SK-N-SH treated with all-trans-retinoic acid at 6 μM for 48 hours (cell line): ENCODE results near the gene TGFB2.

Experiments used
- ATAC-seq: fragments of 200-7000 bp; cut with Tn5 transposase; 3 replicates; pipeline ENCODE4 v1.9.1; 2020; ENCODE audit warnings: mild to moderate bottlenecking, moderate library complexity
- ARNTL ChIP-seq: fragments of 450-650 bp; formaldehyde crosslinking; IDR thresholded peaks from 2 replicates; pipeline ENCODE4 v1.5.0; 2020; ENCODE audit warnings: low read depth, mild to moderate bottlenecking, moderate library complexity, borderline replicate concordance
- BACH2 ChIP-seq: fragments of 250-450 bp; sonication (Bioruptor Pico); IDR thresholded peaks from 2 replicates; pipeline ENCODE4 v1.9.0; 2021; ENCODE audit warnings: mild to moderate bottlenecking, borderline replicate concordance
- CSDC2 ChIP-seq: fragments of 250-450 bp; sonication (Bioruptor Pico); IDR thresholded peaks from 2 replicates; pipeline ENCODE4 v1.5.0; 2020; ENCODE audit warnings: mild to moderate bottlenecking, moderate library complexity
- ESRRG ChIP-seq: fragments of 250-450 bp; sonication (Bioruptor Pico); IDR thresholded peaks from 2 replicates; pipeline ENCODE4 v1.6.1; 2021; ENCODE audit warnings: mild to moderate bottlenecking
- GLIS3 ChIP-seq: fragments of 250-450 bp; sonication (Bioruptor Pico); IDR thresholded peaks from 2 replicates; pipeline ENCODE4 v1.5.0; 2020; ENCODE audit warnings: mild to moderate bottlenecking, moderate library complexity
- ISL1 ChIP-seq: fragments of 250-450 bp; sonication (Bioruptor Pico); IDR thresholded peaks from 2 replicates; pipeline ENCODE4 v2.1.2; 2022; ENCODE audit warnings: mild to moderate bottlenecking, moderate library complexity
- OSR1 ChIP-seq: fragments of 250-450 bp; sonication (Bioruptor Pico); IDR thresholded peaks from 2 replicates; pipeline ENCODE4 v1.8.0; 2022; ENCODE audit warnings: moderate library complexity, mild to moderate bottlenecking, inconsistent platforms
- PATZ1 ChIP-seq: fragments of 250-450 bp; sonication (Bioruptor Pico); IDR thresholded peaks from 2 replicates; pipeline ENCODE4 v1.8.0; 2020; ENCODE audit warnings: mild to moderate bottlenecking, moderate library complexity, borderline replicate concordance
- PPARA ChIP-seq: fragments of 250-450 bp; sonication (Bioruptor Pico); IDR thresholded peaks from 2 replicates; pipeline ENCODE4 v1.5.0; 2020; ENCODE audit warnings: mild to moderate bottlenecking, borderline replicate concordance
- RARB ChIP-seq: fragments of 250-450 bp; sonication (Bioruptor Pico); IDR thresholded peaks from 2 replicates; pipeline ENCODE4 v1.8.0; 2021; ENCODE audit warnings: mild to moderate bottlenecking, moderate library complexity
- SNAI2 ChIP-seq: fragments of 250-450 bp; sonication (Bioruptor Pico); IDR thresholded peaks from 2 replicates; pipeline ENCODE4 v1.5.0; 2020; ENCODE audit warnings: mild to moderate bottlenecking, moderate library complexity
- TOX ChIP-seq: fragments of 250-450 bp; sonication (Bioruptor Pico); IDR thresholded peaks from 2 replicates; pipeline ENCODE4 v1.8.0; 2021; ENCODE audit warnings: mild to moderate bottlenecking, moderate library complexity, borderline replicate concordance
- ZC3H10 ChIP-seq: fragments of 250-450 bp; sonication (Bioruptor Pico); IDR thresholded peaks from 2 replicates; pipeline ENCODE4 v1.5.1; 2021; ENCODE audit warnings: mild to moderate bottlenecking, moderate library complexity
- ZFP3 ChIP-seq: fragments of 250-450 bp; sonication (Bioruptor Pico); IDR thresholded peaks from 2 replicates; pipeline ENCODE4 v1.5.0; 2020; ENCODE audit warnings: mild to moderate bottlenecking, moderate library complexity
- ZFP30 ChIP-seq: fragments of 450-650 bp; formaldehyde crosslinking; IDR thresholded peaks from 2 replicates; pipeline ENCODE4 v1.5.0; 2022; ENCODE audit warnings: mild to moderate bottlenecking, moderate library complexity
- ZNF565 ChIP-seq: fragments of 450-650 bp; formaldehyde crosslinking; conservative IDR thresholded peaks from 2 replicates; pipeline ENCODE4 v1.5.0; 2020; ENCODE audit warnings: low read depth, mild to moderate bottlenecking, moderate library complexity
- ZNF70 ChIP-seq: fragments of 450-650 bp; formaldehyde crosslinking; IDR thresholded peaks from 2 replicates; pipeline ENCODE4 v1.5.0; 2020; ENCODE audit warnings: mild to moderate bottlenecking, moderate library complexity
- ZNF8 ChIP-seq: fragments of 450-650 bp; formaldehyde crosslinking; IDR thresholded peaks from 2 replicates; pipeline ENCODE4 v1.5.0; 2020; ENCODE audit warnings: mild to moderate bottlenecking, moderate library complexity
- TF ChIP-seq, protein P1 (sequence below): fragments of 250-450 bp; sonication (Bioruptor Pico); IDR thresholded peaks from 2 replicates; pipeline ENCODE4 v1.8.0; 2021; ENCODE audit warnings: low read depth, mild to moderate bottlenecking, moderate library complexity, borderline replicate concordance
- TF ChIP-seq, protein P2 (sequence below): fragments of 250-450 bp; sonication (Bioruptor Pico); IDR thresholded peaks from 2 replicates; pipeline ENCODE4 v1.5.1; 2021; ENCODE audit warnings: mild to moderate bottlenecking, moderate library complexity

Gene TGFB2

GRCh38 chr1:218312509-218312908 lies 32.6 kb upstream of the TGFB2 start (continued):
- TF ChIP-seq PATZ1 (CRISPR knock-in tag): no peak

- ATAC-seq: no peak
- no peak for TF ChIP-seq ZFP30
- TF ChIP-seq ZNF70: no peak
- no peak for TF ChIP-seq CSDC2
- no peak for TF ChIP-seq ZFP3 (CRISPR knock-in tag)
- TF ChIP-seq GLIS3 (CRISPR knock-in tag): no peak
- TF ChIP-seq ZNF8 (CRISPR knock-in tag): no peak
- TF ChIP-seq, protein P1, sequence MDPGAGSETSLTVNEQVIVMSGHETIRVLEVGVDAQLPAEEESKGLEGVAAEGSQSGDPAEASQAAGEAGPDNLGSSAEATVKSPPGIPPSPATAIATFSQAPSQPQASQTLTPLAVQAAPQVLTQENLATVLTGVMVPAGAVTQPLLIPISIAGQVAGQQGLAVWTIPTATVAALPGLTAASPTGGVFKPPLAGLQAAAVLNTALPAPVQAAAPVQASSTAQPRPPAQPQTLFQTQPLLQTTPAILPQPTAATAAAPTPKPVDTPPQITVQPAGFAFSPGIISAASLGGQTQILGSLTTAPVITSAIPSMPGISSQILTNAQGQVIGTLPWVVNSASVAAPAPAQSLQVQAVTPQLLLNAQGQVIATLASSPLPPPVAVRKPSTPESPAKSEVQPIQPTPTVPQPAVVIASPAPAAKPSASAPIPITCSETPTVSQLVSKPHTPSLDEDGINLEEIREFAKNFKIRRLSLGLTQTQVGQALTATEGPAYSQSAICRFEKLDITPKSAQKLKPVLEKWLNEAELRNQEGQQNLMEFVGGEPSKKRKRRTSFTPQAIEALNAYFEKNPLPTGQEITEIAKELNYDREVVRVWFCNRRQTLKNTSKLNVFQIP: no peak
- TF ChIP-seq ESRRG (CRISPR knock-in tag): no peak
- TF ChIP-seq SNAI2 (CRISPR knock-in tag): no peak
- TF ChIP-seq, protein P2, sequence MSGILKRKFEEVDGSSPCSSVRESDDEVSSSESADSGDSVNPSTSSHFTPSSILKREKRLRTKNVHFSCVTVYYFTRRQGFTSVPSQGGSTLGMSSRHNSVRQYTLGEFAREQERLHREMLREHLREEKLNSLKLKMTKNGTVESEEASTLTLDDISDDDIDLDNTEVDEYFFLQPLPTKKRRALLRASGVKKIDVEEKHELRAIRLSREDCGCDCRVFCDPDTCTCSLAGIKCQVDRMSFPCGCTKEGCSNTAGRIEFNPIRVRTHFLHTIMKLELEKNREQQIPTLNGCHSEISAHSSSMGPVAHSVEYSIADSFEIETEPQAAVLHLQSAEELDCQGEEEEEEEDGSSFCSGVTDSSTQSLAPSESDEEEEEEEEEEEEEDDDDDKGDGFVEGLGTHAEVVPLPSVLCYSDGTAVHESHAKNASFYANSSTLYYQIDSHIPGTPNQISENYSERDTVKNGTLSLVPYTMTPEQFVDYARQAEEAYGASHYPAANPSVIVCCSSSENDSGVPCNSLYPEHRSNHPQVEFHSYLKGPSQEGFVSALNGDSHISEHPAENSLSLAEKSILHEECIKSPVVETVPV: no peak
- TF ChIP-seq ZC3H10 (CRISPR knock-in tag): no peak
- TF ChIP-seq TOX: no peak
- no peak for TF ChIP-seq OSR1
Observed at GRCh38 chr1:218314316-218314715, 30.8 kb upstream of the TGFB2 start.

GRCh38 chr1:218315638-218316037 lies 29.5 kb upstream of the TGFB2 start:
- ATAC-seq: no peak
- TF ChIP-seq TOX: no peak
- no peak for TF ChIP-seq OSR1
- TF ChIP-seq SNAI2 (CRISPR knock-in tag): no peak
- TF ChIP-seq, protein P2: no peak
- no peak for TF ChIP-seq ZFP30
- TF ChIP-seq, protein P1: no peak
- no peak for TF ChIP-seq BACH2 (CRISPR knock-in tag)
- no peak for TF ChIP-seq ARNTL (CRISPR knock-in tag)
- no peak for TF ChIP-seq PATZ1 (CRISPR knock-in tag)
- no peak for TF ChIP-seq ISL1 (CRISPR knock-in tag)
- no peak for TF ChIP-seq GLIS3 (CRISPR knock-in tag)
- no peak for TF ChIP-seq ZC3H10 (CRISPR knock-in tag)
- TF ChIP-seq ZNF565 (CRISPR knock-in tag): no peak
- TF ChIP-seq RARB (CRISPR knock-in tag): no peak
- no peak for TF ChIP-seq PPARA (CRISPR knock-in tag)
- no peak for TF ChIP-seq ZNF70
- no peak for TF ChIP-seq ESRRG (CRISPR knock-in tag)
- TF ChIP-seq ZFP3 (CRISPR knock-in tag): no peak
- TF ChIP-seq CSDC2: no peak
